Astrocyte (in vitro differentiated cells and primary cell): ENCODE measurements around the gene PPM1F. TPM values are rescaled to one million over a fixed set of nuclear protein-coding genes. Genes with fewer than 3 reads are reported as not detected.

Experiments
- DNase-seq: peaks from one replicate; pipeline ENCODE4 v3.0.0-alpha.2; 2010; ENCODE audit warnings: low read depth
- FAIRE-seq: peaks from 2 replicates; lab custom pipeline; 2011; peaks lifted over from hg19 to GRCh38; lab: Jason Lieb, UNC
- H2AFZ ChIP-seq: 2 replicates; pipeline ENCODE4 v1.6.0; 2012; ENCODE audit warnings: low read depth, low read length, inconsistent platforms
- H3K27ac ChIP-seq: 2 replicates; pipeline ENCODE4 v1.5.1; 2011; ENCODE audit warnings: low read depth, low read length, inconsistent platforms
- H3K27me3 ChIP-seq: 2 replicates; pipeline ENCODE4 v1.6.0; 2011; ENCODE audit warnings: low read length, inconsistent platforms; ENCODE audit not compliant: insufficient read depth
- H3K36me3 ChIP-seq: 2 replicates; pipeline ENCODE4 v1.5.1; 2011; ENCODE audit warnings: low read length, inconsistent platforms; ENCODE audit not compliant: insufficient read depth
- H3K4me1 ChIP-seq: 2 replicates; pipeline ENCODE4 v1.5.1; 2011; ENCODE audit warnings: low read length, inconsistent platforms; ENCODE audit not compliant: insufficient read depth
- H3K4me2 ChIP-seq: 2 replicates; pipeline ENCODE4 v1.6.0; 2012; ENCODE audit warnings: low read length, inconsistent platforms
- H3K4me3 ChIP-seq: 2 replicates; pipeline ENCODE4 v1.5.1; 2011; ENCODE audit warnings: low read depth, mild to moderate bottlenecking, low read length, inconsistent platforms; ENCODE audit not compliant: insufficient read depth
- H3K79me2 ChIP-seq: 2 replicates; pipeline ENCODE4 v1.6.0; 2012; ENCODE audit warnings: mild to moderate bottlenecking, low read length, inconsistent platforms; ENCODE audit not compliant: insufficient read depth
- H3K9ac ChIP-seq: 2 replicates; pipeline ENCODE4 v1.6.0; 2012; ENCODE audit warnings: mild to moderate bottlenecking, low read length, inconsistent platforms
- H3K9me3 ChIP-seq: 2 replicates; pipeline ENCODE4 v1.5.1; 2012; ENCODE audit warnings: low read depth, mild to moderate bottlenecking, low read length, inconsistent platforms; ENCODE audit not compliant: insufficient read depth
- H4K20me1 ChIP-seq: 2 replicates; pipeline ENCODE4 v1.6.0; 2012; ENCODE audit warnings: low read length, inconsistent platforms; ENCODE audit not compliant: insufficient read depth
- H3K27ac Mint-ChIP-seq: one replicate; pipeline ENCODE4 v1.8.0; 2021; ENCODE audit warnings: mild to moderate bottlenecking, mixed read lengths; ENCODE audit not compliant: unreplicated experiment
- H3K27me3 Mint-ChIP-seq: one replicate; pipeline ENCODE4 v1.8.0; 2021; ENCODE audit warnings: low read depth, mixed read lengths; ENCODE audit not compliant: unreplicated experiment
- H3K36me3 Mint-ChIP-seq: one replicate; pipeline ENCODE4 v1.8.0; 2021; ENCODE audit warnings: low read depth, mixed read lengths; ENCODE audit not compliant: unreplicated experiment
- H3K4me1 Mint-ChIP-seq: one replicate; pipeline ENCODE4 v1.8.0; 2021; ENCODE audit warnings: low read depth, mixed read lengths; ENCODE audit not compliant: unreplicated experiment
- H3K4me3 Mint-ChIP-seq: one replicate; pipeline ENCODE4 v1.8.0; 2021; ENCODE audit warnings: mild to moderate bottlenecking, moderate library complexity, mixed read lengths; ENCODE audit not compliant: unreplicated experiment
- H3K9me3 Mint-ChIP-seq: one replicate; pipeline ENCODE4 v1.8.0; 2021; ENCODE audit warnings: mild to moderate bottlenecking, mixed read lengths; ENCODE audit not compliant: unreplicated experiment
- EZH2 ChIP-seq: IDR thresholded peaks from 2 replicates; pipeline ENCODE4 v1.6.1; 2012; ENCODE audit warnings: mild to moderate bottlenecking, low read length, inconsistent platforms; ENCODE audit not compliant: insufficient read depth
- total RNA-seq: library from RNA; stranded (reverse); gene quantifications from 2 replicates; pipeline ENCODE4 v1.2.1, GENCODE V29; 2021
- TF ChIP-seq, protein P1 (sequence below): IDR thresholded peaks from 2 replicates; pipeline ENCODE4 v1.5.1; 2011; ENCODE audit warnings: low read depth, mild to moderate bottlenecking, inconsistent platforms, low read length, moderate library complexity; ENCODE audit not compliant: insufficient read depth

Gene PPM1F
- total RNA-seq, 1 donor from 2014 or later: 27.9 TPM

DNA sequence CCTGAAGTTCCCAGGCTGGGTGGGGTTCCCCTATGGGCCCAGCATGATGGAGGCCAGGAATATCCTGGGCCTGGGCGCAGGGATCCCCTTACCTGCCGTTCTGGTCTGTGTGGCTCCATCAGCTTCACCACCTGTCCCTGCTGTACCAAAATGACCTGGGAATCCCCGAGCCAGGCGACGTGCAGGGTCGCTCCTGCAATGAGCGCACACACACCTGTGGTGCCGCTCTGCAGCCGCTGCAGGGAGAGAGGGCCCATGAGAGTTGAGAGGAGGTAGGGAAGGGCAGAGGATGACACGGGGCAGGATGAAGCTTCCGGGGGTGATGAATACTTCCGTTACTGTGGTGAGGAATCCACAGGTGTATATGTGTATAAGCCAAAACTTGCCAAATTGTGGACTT is 21.6 kb downstream of the PPM1F start:
- peaks cover 13% of the 10 kb centered on the region for H3K36me3 ChIP-seq
- H3K27ac Mint-ChIP-seq: no peak overlapping the region
- peaks cover 17% of the 10 kb centered on the region for H3K36me3 Mint-ChIP-seq
- DNase-seq (no peak), FAIRE-seq (no peak)
- H2AFZ ChIP-seq: no peak overlapping the region
- no peak overlapping the region for H3K4me3 ChIP-seq
- H3K4me2 ChIP-seq: no peak overlapping the region
- no peaks in the 10 kb centered on the region for H3K79me2 ChIP-seq
- H3K4me1 Mint-ChIP-seq: no peaks in the 10 kb centered on the region
- H3K9me3 ChIP-seq: no peaks in the 10 kb centered on the region
- H3K27me3 Mint-ChIP-seq: no peaks in the 10 kb centered on the region
- H3K27ac ChIP-seq: no peak overlapping the region
- no peak overlapping the region for H3K9ac ChIP-seq
- TF ChIP-seq EZH2: no peak
- TF ChIP-seq, protein P1, sequence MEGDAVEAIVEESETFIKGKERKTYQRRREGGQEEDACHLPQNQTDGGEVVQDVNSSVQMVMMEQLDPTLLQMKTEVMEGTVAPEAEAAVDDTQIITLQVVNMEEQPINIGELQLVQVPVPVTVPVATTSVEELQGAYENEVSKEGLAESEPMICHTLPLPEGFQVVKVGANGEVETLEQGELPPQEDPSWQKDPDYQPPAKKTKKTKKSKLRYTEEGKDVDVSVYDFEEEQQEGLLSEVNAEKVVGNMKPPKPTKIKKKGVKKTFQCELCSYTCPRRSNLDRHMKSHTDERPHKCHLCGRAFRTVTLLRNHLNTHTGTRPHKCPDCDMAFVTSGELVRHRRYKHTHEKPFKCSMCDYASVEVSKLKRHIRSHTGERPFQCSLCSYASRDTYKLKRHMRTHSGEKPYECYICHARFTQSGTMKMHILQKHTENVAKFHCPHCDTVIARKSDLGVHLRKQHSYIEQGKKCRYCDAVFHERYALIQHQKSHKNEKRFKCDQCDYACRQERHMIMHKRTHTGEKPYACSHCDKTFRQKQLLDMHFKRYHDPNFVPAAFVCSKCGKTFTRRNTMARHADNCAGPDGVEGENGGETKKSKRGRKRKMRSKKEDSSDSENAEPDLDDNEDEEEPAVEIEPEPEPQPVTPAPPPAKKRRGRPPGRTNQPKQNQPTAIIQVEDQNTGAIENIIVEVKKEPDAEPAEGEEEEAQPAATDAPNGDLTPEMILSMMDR: no peak
- H3K27me3 ChIP-seq: no peaks in the 10 kb centered on the region
- H3K4me1 ChIP-seq: no peaks in the 10 kb centered on the region
- peaks cover 20% of the 10 kb centered on the region for H4K20me1 ChIP-seq
- no peaks in the 10 kb centered on the region for H3K9me3 Mint-ChIP-seq
- no peak overlapping the region for H3K4me3 Mint-ChIP-seq

DNA sequence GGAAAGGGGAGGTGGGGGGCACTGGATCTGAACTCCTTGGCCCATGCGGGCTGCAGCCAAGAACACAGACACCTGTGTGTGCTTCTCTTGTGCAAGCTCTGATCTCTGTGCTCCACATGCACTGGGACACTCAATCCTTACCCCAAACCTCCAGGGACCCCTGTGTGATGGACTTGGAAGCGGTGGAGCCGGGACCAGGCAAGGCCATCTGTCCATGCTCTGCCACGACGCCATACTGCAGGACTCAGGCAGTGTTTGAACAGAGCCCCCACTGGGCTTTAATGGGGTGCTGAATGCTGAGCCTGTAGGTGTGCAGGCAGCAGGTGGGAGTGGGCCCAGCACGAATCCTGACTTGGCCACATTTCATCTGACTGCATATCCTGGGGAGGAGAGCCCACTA is 23.4 kb downstream of the PPM1F start:
- DNase-seq (no peak), FAIRE-seq (no peak)
- no peak overlapping the region for H2AFZ ChIP-seq
- H3K4me1 ChIP-seq: no peaks in the 10 kb centered on the region
- H4K20me1 ChIP-seq: peaks cover 20% of the 10 kb centered on the region
- H3K79me2 ChIP-seq: no peaks in the 10 kb centered on the region
- H3K9me3 ChIP-seq: no peaks in the 10 kb centered on the region
- no peaks in the 10 kb centered on the region for H3K27me3 ChIP-seq
- H3K36me3 ChIP-seq: peaks cover 13% of the 10 kb centered on the region
- H3K4me3 ChIP-seq: no peak overlapping the region
- H3K9ac ChIP-seq: no peak overlapping the region
- TF ChIP-seq, protein P1: no peak
- TF ChIP-seq EZH2: no peak
- Mint-ChIP-seq H3K4me1 (no peaks in the 10 kb centered on the region), H3K9me3 (no peaks in the 10 kb centered on the region), H3K27ac (no peak overlapping the region), H3K27me3 (no peaks in the 10 kb centered on the region), H3K4me3 (no peak overlapping the region), H3K36me3 (peaks cover 14% of the 10 kb centered on the region)
- H3K4me2 ChIP-seq: no peak overlapping the region
- H3K27ac ChIP-seq: no peak overlapping the region

DNA sequence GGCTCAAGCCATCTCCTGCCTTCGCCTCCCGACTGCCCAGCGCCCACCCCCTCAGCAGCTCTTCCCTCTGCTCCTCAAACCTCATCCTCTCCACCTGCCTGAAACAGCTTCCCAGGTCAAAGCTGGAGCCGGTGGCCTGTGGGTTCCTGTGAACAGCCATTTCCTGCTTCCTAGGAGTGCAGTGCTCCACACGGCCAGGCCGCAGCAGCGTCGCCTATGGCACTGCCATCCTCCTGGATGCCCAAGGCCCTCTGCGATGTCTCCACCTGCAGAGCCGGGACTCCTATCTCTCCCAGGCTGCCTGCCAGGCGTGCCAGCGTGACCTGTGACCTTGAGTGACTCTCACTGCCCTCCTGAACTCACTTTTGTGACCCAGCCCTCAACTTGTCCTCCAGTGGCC is 24.6 kb downstream of the PPM1F start:
- Histone ChIP-seq H3K79me2 (no peaks in the 10 kb centered on the region), H3K4me3 (no peak overlapping the region), H3K4me2 (no peak overlapping the region), H3K9ac (no peak overlapping the region), H3K9me3 (no peaks in the 10 kb centered on the region), H3K27ac (no peak overlapping the region), H3K27me3 (no peaks in the 10 kb centered on the region), H4K20me1 (peaks cover 20% of the 10 kb centered on the region), H3K4me1 (no peaks in the 10 kb centered on the region), H2AFZ (no peak overlapping the region), H3K36me3 (peaks cover 13% of the 10 kb centered on the region)
- DNase-seq (no peak), FAIRE-seq (no peak)
- Mint-ChIP-seq H3K36me3 (peaks cover 17% of the 10 kb centered on the region), H3K27me3 (no peaks in the 10 kb centered on the region), H3K9me3 (no peaks in the 10 kb centered on the region), H3K4me3 (no peak overlapping the region), H3K4me1 (no peaks in the 10 kb centered on the region), H3K27ac (no peak overlapping the region)
- TF ChIP-seq EZH2: no peak
- TF ChIP-seq, protein P1: no peak
